Stimulated activated CD8-positive, alpha-beta memory T cell treated with anti-CD3 and anti-CD28 coated beads, Interleukin-15, amount 100 ng/mL, for 1 hour (primary cell): ENCODE measurements around the gene NPHP1.
A peak's percentile ranks its signal among the peaks of the same experiment; 100 is the strongest.
"Not testable (repeated sequence)": the region's sequence is repeated elsewhere in the genome, so short reads cannot be mapped to it uniquely, and the experiment has no call there.

Experiments used
- DNase-seq: peaks from one replicate; pipeline ENCODE4 v3.0.0-alpha.2; 2020; ENCODE audit warnings: low read depth

NPHP1 gene

GRCh38 chr2:110204408-110205385 is at the start of gene NPHP1:
Gene NPHP1, minus strand, starts transcription at chr2:110205013. Its CDS starts 45 bp downstream, at chr2:110204968.
- peak; percentile 63 for DNase-seq

- not testable (repeated sequence) for DNase-seq
Measured at GRCh38 chr2:110248081-110248795, 43.4 kb upstream of the NPHP1 start.

GRCh38 chr2:110245488-110246435 is 40.9 kb upstream of the NPHP1 start:
- not testable (repeated sequence) for DNase-seq

GRCh38 chr2:110243283-110243682 is 38.5 kb upstream of the NPHP1 start:
- DNase-seq, result not testable (repeated sequence)

GRCh38 chr2:110234514-110234913 is 29.7 kb upstream of the NPHP1 start:
- DNase-seq, result not testable (repeated sequence)

DNA sequence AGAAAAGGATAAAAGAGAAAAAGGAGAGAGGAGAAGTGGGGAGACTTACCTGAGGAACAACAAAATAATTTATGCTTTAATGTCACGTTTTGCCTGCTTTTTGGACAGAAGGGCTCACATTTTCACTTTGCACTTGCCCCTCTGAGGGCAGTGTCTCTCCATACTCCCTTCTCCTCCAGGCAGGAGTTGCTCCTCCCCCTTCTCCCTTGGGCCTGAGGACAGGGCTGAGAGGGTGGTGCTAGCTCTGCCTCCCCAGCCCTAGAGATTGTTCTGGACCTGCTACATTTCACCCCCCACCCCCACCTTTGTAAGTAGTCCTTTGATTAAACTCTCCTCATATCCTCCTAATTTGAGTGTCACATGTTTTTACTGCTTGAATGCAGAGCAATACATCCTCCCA is 25.1 kb upstream of the NPHP1 start:
- not testable (repeated sequence) for DNase-seq

DNA sequence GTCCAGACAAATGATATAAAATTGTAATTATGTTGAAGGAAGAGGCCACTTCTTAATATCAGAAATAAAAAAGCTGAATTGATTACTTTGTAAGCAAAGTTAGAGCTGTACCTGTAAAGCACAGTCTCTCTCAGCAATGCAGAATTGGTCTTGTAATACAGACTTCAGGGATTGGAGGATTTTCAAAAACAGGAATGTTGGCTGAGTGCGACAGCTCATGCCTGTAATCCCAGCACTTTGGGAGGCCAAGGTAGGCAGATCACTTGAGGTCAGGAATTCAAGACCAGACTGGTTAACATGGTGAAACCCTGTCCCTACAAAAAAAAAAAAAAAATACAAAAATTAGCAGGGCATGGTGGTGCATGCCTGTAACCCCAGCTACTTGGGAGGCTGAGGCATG is 17.8 kb upstream of the NPHP1 start:
- DNase-seq, result not testable (repeated sequence)

DNA sequence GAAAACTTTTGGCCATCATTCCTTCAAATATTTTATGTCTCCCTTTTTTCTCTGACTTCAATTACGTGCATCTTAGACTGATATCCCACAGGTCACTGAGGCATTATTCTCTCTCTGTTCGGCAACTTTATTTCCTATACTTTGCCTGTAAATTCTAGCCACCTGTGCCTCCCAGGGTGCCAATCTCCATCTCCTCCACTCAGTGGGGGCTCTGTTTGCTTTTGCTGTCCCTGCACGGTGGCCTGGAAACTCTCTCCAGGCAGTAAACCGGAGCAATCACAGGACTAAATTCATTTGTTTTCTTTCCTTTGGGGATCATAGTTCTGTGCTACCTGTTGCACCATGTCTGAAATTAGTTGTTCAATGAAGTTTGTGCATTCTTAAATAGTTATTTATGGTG is 17.1 kb upstream of the NPHP1 start:
- no peak for DNase-seq

GRCh38 chr2:110220190-110220564 is 15.4 kb upstream of the NPHP1 start:
- no peak for DNase-seq

GRCh38 chr2:110219496-110220189 is 14.8 kb upstream of the NPHP1 start:
- DNase-seq, result no peak

- DNase-seq, result not testable (repeated sequence)
Measured at GRCh38 chr2:110218889-110219288, 14.1 kb upstream of the NPHP1 start.

DNA sequence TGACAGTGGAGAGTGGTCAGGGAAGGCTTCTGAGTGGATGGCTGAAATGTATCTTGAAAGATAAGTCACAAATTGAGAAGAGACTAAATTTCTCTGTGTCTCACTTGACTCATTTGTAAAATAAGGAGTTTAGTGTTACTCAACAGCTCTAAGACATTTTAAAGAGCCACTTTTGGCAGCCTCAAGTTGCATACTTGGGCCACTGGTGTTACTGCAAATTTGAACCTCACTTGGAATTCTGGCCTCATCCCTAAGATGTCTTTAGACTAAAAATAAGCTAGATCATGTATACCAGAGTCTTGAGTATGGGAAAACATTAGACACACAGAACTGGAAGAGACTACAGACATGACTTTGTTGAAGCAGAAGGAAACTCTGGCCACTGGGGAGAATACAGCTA is 12.0 kb upstream of the NPHP1 start:
- DNase-seq, result no peak

DNA sequence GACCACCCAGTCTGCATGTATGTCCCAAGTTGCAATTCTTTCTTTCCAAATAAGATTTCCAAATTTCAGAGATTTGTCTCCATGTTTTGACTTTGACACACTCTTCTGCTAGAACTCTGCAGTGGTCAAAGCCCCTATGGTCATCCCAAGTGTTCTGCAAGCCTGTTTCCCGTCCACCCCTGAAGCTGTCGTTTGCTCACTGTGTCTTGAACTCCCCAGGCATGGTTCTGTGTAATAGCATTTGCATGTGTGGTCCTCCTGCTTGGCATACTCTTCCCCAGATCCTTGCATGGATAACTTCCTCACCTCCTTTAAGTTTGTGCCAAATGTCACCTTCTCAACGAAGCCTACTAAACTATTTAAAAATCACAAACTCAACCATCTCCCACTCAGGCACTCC is 11.4 kb upstream of the NPHP1 start:
- DNase-seq, result no peak

DNA sequence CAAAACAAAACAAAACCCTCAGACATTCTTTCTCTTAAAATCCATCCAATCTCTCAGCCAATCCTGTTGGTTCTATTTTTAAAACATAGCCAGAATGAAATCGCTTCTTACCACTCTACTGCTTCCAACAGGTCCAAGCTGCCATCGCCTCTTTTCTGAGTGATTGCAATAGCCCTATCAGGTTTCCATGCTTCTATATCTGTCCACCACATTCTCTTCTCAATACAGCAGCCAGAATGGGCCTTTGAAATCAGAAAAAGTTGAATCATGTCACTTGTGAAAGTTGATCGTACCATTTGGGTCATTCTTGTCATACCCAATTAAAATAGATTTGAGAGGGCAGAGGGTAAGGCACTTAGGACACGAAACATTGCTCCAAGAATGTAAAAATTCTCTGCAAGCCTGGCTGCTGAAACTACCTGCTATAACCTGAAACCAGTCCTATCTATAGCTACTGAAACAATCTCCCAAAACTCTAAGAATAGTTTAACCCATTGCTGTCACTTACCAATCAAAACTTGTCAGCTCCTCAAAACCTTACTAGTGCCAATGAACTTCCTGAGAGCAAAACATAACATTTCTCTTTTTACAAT is 10.8 kb upstream of the NPHP1 start:
- no peak for DNase-seq

- DNase-seq, result no peak
Measured at GRCh38 chr2:110215091-110215490, 10.3 kb upstream of the NPHP1 start.

GRCh38 chr2:110213522-110213921 is 8.7 kb upstream of the NPHP1 start:
- not testable (repeated sequence) for DNase-seq

- peak; percentile 18 for DNase-seq
Measured at GRCh38 chr2:110211938-110212858, 7.4 kb upstream of the NPHP1 start, which contains the start of gene MTLN. Gene MTLN, minus strand, starts transcription at chr2:110212547. Its CDS starts 22 bp downstream, at chr2:110212525.

DNA sequence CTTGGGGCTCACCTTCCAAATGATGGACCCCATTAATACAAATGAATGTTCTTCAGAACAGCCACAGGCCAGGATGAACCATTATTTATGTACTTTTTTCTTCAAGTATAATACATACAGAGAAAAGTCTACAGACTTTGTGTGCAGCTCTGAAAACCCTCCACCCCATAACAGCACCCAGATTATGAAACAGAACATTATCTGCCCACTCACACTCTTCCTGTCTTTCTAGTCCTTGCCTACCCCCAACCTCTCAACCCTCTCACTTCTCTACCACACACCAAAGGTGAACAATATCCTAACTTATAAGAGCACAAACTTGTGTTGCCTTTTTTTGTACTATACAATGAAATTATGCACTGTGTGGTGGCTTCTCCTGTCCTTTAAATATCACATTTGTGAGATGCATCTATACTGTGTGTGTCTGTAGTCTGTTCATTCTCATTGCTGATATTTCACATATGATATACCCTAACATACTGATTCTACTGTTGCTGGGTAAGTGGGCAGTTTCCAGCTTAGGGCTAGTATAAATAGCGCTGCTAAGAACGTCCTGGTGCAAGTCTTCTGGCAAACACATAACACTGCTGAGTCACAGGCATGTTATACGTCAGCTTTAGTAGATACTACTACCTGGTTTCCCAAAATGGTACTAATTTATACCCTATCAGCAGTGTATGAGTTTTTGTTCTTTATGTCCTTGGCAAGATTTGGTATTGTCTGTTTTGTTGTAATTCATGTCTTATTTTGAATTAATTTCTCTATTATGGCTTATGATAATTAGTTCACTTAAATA is 1.0 kb upstream of the NPHP1 start:
- DNase-seq, result no peak

- no peak for DNase-seq
Measured at GRCh38 chr2:110198016-110198415, 6.8 kb downstream of the NPHP1 start.
